GM15510 (cell line): ENCODE measurements around the gene BRD2.

Experiments
- POLR2A ChIP-seq: IDR thresholded peaks from 3 replicates; pipeline ENCODE4 v1.6.1; 2011; ENCODE audit warnings: borderline replicate concordance; ENCODE audit not compliant: insufficient read length; ENCODE audit errors: extremely low read depth

Gene BRD2

GRCh38 chr6:33021917-33022316 lies 53.5 kb downstream of the BRD2 start:
- TF ChIP-seq POLR2A = no peak

- no peak for TF ChIP-seq POLR2A
Measured at GRCh38 chr6:33023536-33023935, 55.1 kb downstream of the BRD2 start.

GRCh38 chr6:33024521-33024920 lies 56.1 kb downstream of the BRD2 start:
- TF ChIP-seq POLR2A = no peak

- no peak for TF ChIP-seq POLR2A
Measured at GRCh38 chr6:33028220-33028849, 59.9 kb downstream of the BRD2 start.

GRCh38 chr6:33029328-33030184 lies 61.2 kb downstream of the BRD2 start:
- peak; percentile 50 for TF ChIP-seq POLR2A

- TF ChIP-seq POLR2A = no peak
Measured at GRCh38 chr6:33030245-33030644, 61.9 kb downstream of the BRD2 start.
